ENCODE measurements around the gene VSIG1. TPM values are rescaled to one million over a fixed set of nuclear protein-coding genes. Genes with fewer than 3 reads are reported as not detected.

VSIG1 gene
- total RNA-seq, 1 experiment from 2014 or later = not detected

DNA sequence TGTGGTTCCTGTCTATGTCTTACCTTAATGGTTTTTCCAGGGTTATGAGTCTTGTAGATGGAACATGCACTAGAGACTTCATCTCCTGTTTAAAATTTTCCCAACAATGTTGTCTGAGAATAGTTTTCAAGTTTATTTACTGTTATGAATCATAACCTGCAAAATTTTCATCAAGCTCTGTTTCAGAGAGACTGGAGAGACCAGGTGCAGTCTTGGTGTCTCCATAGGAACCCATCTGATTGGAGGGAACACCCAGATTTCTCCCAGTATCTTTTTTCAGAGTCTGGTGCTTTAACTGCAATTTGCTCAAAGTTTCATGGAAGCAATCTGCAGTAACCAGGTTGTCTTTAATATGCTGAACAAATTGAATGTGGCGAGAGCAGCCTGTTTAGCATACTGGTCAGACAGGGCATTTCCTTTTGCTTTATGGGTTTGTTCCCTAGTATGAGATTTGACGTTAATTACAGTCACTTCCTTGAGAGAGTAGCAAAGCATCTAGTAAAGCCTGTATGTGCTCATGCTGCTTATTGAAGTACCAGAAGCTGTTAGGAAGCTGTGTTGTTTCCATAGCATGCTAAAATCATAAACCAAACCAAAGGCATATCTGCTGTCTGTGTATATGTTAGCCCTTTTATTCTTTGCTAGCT lies 18.8 kb upstream of the VSIG1 start:
- no TSS peak for BruUV-seq (replicated peaks)
- 0 out of 2 replicates have a peak, but pooled peaks cover 8% of the 10 kb centered on the region for H3K9me2 ChIP-seq (ENCODE audit: insufficient read depth)
- ChIA-PET POLR2A (ENCODE audit: unreplicated experiment) (no interaction called here), CTCF (no interaction called here)
- intact Hi-C loops (cut with micrococcal nuclease; ENCODE audit: unreplicated experiment) = no loop called here
- H3K4me1 ChIP-seq (replicated peaks; ENCODE audit: insufficient read depth) = 0 out of 2 replicates have a peak, but pooled peaks cover 6% of the 10 kb centered on the region
- no peaks in the 10 kb centered on the region for H3K27me3 ChIP-seq (ENCODE audit: insufficient read depth, low read depth)
- H3K9me3 ChIP-seq (ENCODE audit: insufficient read depth, low read depth) = no peaks in the 10 kb centered on the region
- no peaks in the 10 kb centered on the region for H4K20me1 ChIP-seq (ENCODE audit: insufficient read depth)
- no peak overlapping the region for H3K27ac ChIP-seq
- no peak overlapping the region for H2AFZ ChIP-seq
- no peak overlapping the region for H3K4me2 ChIP-seq
- H3K4me3 ChIP-seq = no peak overlapping the region
- peaks cover 10% of the 10 kb centered on the region; the same call in 1 of the 2 replicates for H3F3A ChIP-seq (ENCODE audit: insufficient read depth, low read depth)
- DNase-seq = no peak
- no peak for TF ChIP-seq EZH2 (IDR thresholded peaks at IDR 0.05; ENCODE audit: low read depth)
- no peak for TF ChIP-seq CTCF (conservative IDR thresholded peaks at IDR 0.05)
- H3K36me3 ChIP-seq (ENCODE audit: low read depth) = no peaks in the 10 kb centered on the region
- H3K79me2 ChIP-seq (ENCODE audit: low read depth) = no peaks in the 10 kb centered on the region

- Histone ChIP-seq H2AFZ (no peak overlapping the region), H3K79me2 (ENCODE audit: low read depth) (no peaks in the 10 kb centered on the region), H3K4me2 (no peak overlapping the region), H4K20me1 (ENCODE audit: insufficient read depth) (no peaks in the 10 kb centered on the region), H3K4me1 (replicated peaks; ENCODE audit: insufficient read depth) (peaks cover 10% of the 10 kb centered on the region), H3K9me2 (ENCODE audit: insufficient read depth) (no peaks in the 10 kb centered on the region), H3K27me3 (ENCODE audit: insufficient read depth, low read depth) (no peaks in the 10 kb centered on the region), H3K4me3 (no peak overlapping the region), H3K9me3 (ENCODE audit: insufficient read depth, low read depth) (no peaks in the 10 kb centered on the region), H3K36me3 (ENCODE audit: low read depth) (no peaks in the 10 kb centered on the region), H3F3A (ENCODE audit: insufficient read depth, low read depth) (no peaks in the 10 kb centered on the region), H3K27ac (no peak overlapping the region)
- DNase-seq = no peak
- intact Hi-C loops (cut with micrococcal nuclease; ENCODE audit: unreplicated experiment) = no loop called here
- ChIA-PET CTCF (no interaction called here), POLR2A (ENCODE audit: unreplicated experiment) (no interaction called here)
- TF ChIP-seq EZH2 (IDR thresholded peaks at IDR 0.05; ENCODE audit: low read depth) (no peak), CTCF (conservative IDR thresholded peaks at IDR 0.05) (no peak)
- BruUV-seq (replicated peaks) = no TSS peak
These were observed 16.0 kb upstream of the VSIG1 start for GRCh38 chrX:108028854-108029253.

- CTCF ChIA-PET = no interaction called here
These were observed 14.7 kb upstream of the VSIG1 start for GRCh38 chrX:108029928-108030711.

More at GRCh38 chrX:108029928-108030711, 14.7 kb upstream of the VSIG1 start:
- TF ChIP-seq EZH2 (IDR thresholded peaks at IDR 0.05; ENCODE audit: low read depth) (no peak), CTCF (conservative IDR thresholded peaks at IDR 0.05) (no peak)
- DNase-seq = no peak
- peaks cover 12% of the 10 kb centered on the region for H3K4me1 ChIP-seq (replicated peaks; ENCODE audit: insufficient read depth)
- no peaks in the 10 kb centered on the region for H3K36me3 ChIP-seq (ENCODE audit: low read depth)
- H3F3A ChIP-seq (ENCODE audit: insufficient read depth, low read depth) = peaks cover 3% of the 10 kb centered on the region
- no peaks in the 10 kb centered on the region for H3K9me3 ChIP-seq (ENCODE audit: insufficient read depth, low read depth)
- H3K27me3 ChIP-seq (ENCODE audit: insufficient read depth, low read depth) = no peaks in the 10 kb centered on the region
- no peak overlapping the region for H3K4me3 ChIP-seq
- no peak overlapping the region for H2AFZ ChIP-seq
- no TSS peak for BruUV-seq (replicated peaks)
- no peaks in the 10 kb centered on the region for H4K20me1 ChIP-seq (ENCODE audit: insufficient read depth)
- H3K9me2 ChIP-seq (ENCODE audit: insufficient read depth) = no peaks in the 10 kb centered on the region
- no peak overlapping the region for H3K27ac ChIP-seq
- POLR2A ChIA-PET (ENCODE audit: unreplicated experiment) = no interaction called here
- H3K79me2 ChIP-seq (ENCODE audit: low read depth) = no peaks in the 10 kb centered on the region
- intact Hi-C loops (cut with micrococcal nuclease; ENCODE audit: unreplicated experiment) = no loop called here
- no peak overlapping the region for H3K4me2 ChIP-seq
